Measurements from ENCODE around the gene RPS16.
A peak's percentile ranks its signal among the peaks of the same experiment; 100 is the strongest.

The RPS16 gene

GRCh38 chr19:39417463-39418181, 18.1 kb downstream of the RPS16 start:
- ATAC-seq, result no peak

- ATAC-seq, result no peak
Measured at GRCh38 chr19:39416152-39417120, 19.3 kb downstream of the RPS16 start.

GRCh38 chr19:39415111-39416046, 20.4 kb downstream of the RPS16 start:
- ATAC-seq, result no peak

- no peak for ATAC-seq
Measured at GRCh38 chr19:39413911-39414608, 21.7 kb downstream of the RPS16 start.

- no peak for ATAC-seq
Measured at GRCh38 chr19:39413272-39413910, 22.4 kb downstream of the RPS16 start.

- no peak for ATAC-seq
Measured at GRCh38 chr19:39412867-39413271, 22.9 kb downstream of the RPS16 start.

- ATAC-seq, result peak; percentile 76 to 79
Measured at GRCh38 chr19:39412100-39412866, 23.5 kb downstream of the RPS16 start, which contains the start of gene PLEKHG2. Gene PLEKHG2 (plus strand): TSS chr19:39412669. CDS start chr19:39414087, 1,418 bp downstream.

GRCh38 chr19:39411832-39412099, 24.0 kb downstream of the RPS16 start:
- peak; percentile 54 to 56 for ATAC-seq

GRCh38 chr19:39411081-39411831, 24.5 kb downstream of the RPS16 start:
- ATAC-seq, result no peak

- ATAC-seq, result no peak
Measured at GRCh38 chr19:39410831-39411080, 25.0 kb downstream of the RPS16 start.

GRCh38 chr19:39410017-39410830, 25.5 kb downstream of the RPS16 start:
- ATAC-seq, result peak in 1 of 2 donors; percentile 6

- no peak for ATAC-seq
Measured at GRCh38 chr19:39409208-39410016, 26.3 kb downstream of the RPS16 start.

GRCh38 chr19:39408392-39409207, 27.1 kb downstream of the RPS16 start:
- no peak for ATAC-seq

GRCh38 chr19:39407660-39408391, 27.9 kb downstream of the RPS16 start:
- ATAC-seq, result no peak

GRCh38 chr19:39407410-39407659, 28.4 kb downstream of the RPS16 start:
- ATAC-seq, result no peak

- ATAC-seq, result peak; percentile 18 to 24
Measured at GRCh38 chr19:39406656-39407409, 28.9 kb downstream of the RPS16 start, which contains the start of gene ZFP36. Gene ZFP36 (plus strand): TSS chr19:39406847. CDS start chr19:39406905, 58 bp downstream.

Measured in activated CD4-positive, CD25-positive, alpha-beta regulatory T cell treated with anti-CD3 and anti-CD28 coated beads, Interleukin-2, amount 50 U/mL, for 24 hours (primary cell).